ENCODE data around the gene GORAB. TPM values are rescaled to one million over a fixed set of nuclear protein-coding genes. Genes with fewer than 3 reads are reported as not detected.

The GORAB gene
- total RNA-seq, 6 experiments from 2014 or later = 4.3 to 9.8 (median 6.7) TPM

DNA sequence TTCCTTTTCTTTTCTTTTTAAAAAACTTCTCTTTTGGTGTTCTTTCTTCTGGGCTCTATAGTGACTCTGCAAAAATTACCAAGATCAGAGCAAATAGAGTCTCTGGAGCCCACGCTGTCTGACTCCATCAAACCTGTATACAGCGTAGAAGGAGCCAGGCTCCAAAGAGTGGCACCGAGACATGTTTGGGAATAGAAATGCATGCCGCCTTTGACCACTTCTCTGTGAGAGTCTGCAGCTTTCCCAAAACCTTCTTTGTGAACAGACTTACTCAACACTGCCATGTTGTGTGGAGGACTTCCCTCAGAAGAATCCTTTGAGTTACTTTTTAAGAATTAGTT lies 55.3 kb downstream of the GORAB start:
- no peak for DNase-seq
- Histone ChIP-seq H3K27ac (no peak overlapping the region), H3K4me3 (no peak overlapping the region), H3K9me3 (no peaks in the 10 kb centered on the region), H3K4me1 (no peaks in the 10 kb centered on the region), H3K36me3 (no peaks in the 10 kb centered on the region), H3K27me3 (no peaks in the 10 kb centered on the region)
- TF ChIP-seq POLR2A (IDR thresholded peaks at IDR 0.05) = no peak
- TF ChIP-seq, protein P1, sequence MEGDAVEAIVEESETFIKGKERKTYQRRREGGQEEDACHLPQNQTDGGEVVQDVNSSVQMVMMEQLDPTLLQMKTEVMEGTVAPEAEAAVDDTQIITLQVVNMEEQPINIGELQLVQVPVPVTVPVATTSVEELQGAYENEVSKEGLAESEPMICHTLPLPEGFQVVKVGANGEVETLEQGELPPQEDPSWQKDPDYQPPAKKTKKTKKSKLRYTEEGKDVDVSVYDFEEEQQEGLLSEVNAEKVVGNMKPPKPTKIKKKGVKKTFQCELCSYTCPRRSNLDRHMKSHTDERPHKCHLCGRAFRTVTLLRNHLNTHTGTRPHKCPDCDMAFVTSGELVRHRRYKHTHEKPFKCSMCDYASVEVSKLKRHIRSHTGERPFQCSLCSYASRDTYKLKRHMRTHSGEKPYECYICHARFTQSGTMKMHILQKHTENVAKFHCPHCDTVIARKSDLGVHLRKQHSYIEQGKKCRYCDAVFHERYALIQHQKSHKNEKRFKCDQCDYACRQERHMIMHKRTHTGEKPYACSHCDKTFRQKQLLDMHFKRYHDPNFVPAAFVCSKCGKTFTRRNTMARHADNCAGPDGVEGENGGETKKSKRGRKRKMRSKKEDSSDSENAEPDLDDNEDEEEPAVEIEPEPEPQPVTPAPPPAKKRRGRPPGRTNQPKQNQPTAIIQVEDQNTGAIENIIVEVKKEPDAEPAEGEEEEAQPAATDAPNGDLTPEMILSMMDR (IDR thresholded peaks at IDR 0.05) = no peak
- intact Hi-C loops (cut with DNase I) = no loop called here
- WGBS (ENCODE audit: insufficient coverage, low coverage, low lambda C conversion rate, missing lambda C conversion rate) = 83% methylated on average over 4 of the region's 4 CpGs
- no peak for ATAC-seq

DNA sequence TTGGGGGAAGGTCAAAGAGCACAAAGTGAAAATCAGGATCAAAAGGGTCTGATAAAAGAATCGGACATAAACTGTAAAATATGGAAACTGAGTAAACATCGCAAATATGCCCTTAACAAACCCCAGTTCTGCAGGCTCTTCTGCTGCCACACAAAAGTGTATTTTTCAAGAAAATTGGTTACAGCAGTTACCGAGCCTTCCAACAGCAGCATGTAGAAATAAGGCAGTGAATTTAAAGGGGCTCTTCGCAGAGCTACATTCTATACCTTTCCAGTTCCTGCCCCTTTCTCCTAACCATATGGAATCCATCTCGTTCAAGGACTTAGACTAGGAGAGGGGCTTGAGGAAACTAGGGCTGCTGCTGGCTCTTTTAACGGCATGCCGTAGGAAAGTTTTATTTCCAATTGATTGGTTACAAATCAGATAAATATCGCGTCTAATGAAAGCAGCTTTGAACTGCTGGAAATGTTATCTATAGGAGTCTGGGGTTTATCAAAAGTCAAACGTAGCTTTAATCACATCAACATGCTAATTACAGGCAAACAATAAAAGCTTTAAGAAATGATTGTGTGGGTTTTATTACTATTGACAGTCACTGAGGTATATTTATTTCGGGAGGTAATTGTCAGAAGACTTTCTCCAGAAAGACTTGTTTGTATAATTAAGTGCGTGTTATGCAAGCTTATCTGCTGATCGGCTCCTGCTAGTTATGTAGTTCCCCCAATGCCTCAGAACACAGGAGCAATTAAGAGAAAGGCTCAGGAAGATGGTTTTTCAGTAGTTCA lies 59.1 kb downstream of the GORAB start:
- intact Hi-C loops (cut with DNase I) = no loop called here
- 28% methylated on average over 13 of the region's 13 CpGs for WGBS (ENCODE audit: insufficient coverage, low coverage, low lambda C conversion rate, missing lambda C conversion rate)
- TF ChIP-seq, protein P1 (IDR thresholded peaks at IDR 0.05) = no peak
- no peak for TF ChIP-seq POLR2A (IDR thresholded peaks at IDR 0.05)
- H3K4me1 ChIP-seq = no peaks in the 10 kb centered on the region
- no peak overlapping the region for H3K27ac ChIP-seq
- no peak overlapping the region for H3K4me3 ChIP-seq
- DNase-seq (no peak), ATAC-seq (no peak)
- no peaks in the 10 kb centered on the region for H3K27me3 ChIP-seq
- H3K9me3 ChIP-seq = no peaks in the 10 kb centered on the region
- no peaks in the 10 kb centered on the region for H3K36me3 ChIP-seq

DNA sequence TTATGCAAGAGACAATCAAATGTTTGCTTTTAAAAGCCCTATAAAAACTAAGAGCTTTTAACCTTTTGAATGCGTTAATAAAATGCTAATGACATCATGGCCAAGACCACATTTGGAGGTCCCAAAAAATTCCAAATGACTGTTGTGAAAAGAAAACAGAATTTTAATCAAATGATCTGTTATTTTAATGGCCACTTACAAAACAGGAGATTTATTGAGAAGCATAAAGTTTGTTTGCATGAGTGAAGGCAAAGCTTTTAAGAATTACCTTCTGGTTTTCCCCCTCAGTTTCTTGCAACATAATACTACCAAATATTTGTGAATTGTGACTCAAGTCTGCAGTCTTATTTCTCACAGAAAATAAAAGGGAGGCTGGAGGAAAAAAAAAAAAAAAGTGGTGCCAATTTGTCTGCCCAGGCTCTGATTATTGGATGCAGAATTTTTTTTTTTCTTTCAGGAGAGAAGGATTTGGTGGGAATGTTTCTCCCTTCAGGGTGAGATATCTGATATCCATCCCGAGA lies 60.7 kb downstream of the GORAB start:
- ATAC-seq (no peak), DNase-seq (no peak)
- no peaks in the 10 kb centered on the region for H3K36me3 ChIP-seq
- no peaks in the 10 kb centered on the region for H3K4me1 ChIP-seq
- no peak for TF ChIP-seq POLR2A (IDR thresholded peaks at IDR 0.05)
- TF ChIP-seq, protein P1 (IDR thresholded peaks at IDR 0.05) = no peak
- no peaks in the 10 kb centered on the region for H3K27me3 ChIP-seq
- intact Hi-C loops (cut with DNase I) = no loop called here
- no peak overlapping the region for H3K4me3 ChIP-seq
- WGBS (ENCODE audit: insufficient coverage, low coverage, low lambda C conversion rate, missing lambda C conversion rate) = 81% methylated on average over 1 of the region's 2 CpGs
- no peaks in the 10 kb centered on the region for H3K9me3 ChIP-seq
- no peak overlapping the region for H3K27ac ChIP-seq

DNA sequence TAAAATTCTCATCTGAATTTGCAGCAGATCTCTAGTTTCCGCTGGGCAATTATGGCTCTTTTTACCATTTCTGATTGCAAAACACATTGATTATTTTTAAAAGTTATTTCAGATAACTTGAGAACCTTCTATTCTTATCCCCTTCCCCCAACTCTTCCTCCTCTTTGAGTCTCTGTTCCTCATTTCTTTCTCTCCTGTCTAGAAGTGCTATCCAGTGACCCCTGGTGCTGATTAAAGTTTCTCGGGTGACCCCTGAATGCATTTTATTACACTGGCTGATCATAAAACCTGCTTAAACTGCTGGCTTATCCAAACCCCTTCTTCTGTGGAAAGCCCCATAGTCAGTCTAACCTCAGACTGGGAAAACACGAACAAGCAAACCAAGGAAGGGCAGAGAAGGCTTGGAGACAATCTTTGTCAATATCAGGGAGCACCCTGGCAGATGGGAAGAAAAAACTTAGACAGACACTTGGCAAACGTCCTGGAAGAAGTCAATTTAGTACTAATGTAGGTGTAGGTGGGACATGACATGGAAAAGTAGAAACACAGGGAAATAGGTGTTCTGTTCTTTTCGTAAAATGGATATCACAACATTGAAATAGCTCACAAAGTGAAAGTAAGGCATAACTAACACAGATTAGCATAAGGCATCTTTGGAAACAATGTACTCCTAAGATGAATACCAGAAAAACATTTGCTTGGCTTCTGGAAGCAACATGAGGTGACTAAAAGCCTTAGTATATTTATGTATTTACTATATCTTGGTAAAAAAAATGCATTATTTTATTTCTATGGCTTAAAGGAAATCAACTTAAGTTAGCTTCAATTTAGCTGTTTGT lies 61.4 kb downstream of the GORAB start:
- no peak overlapping the region for H3K27ac ChIP-seq
- TF ChIP-seq POLR2A (IDR thresholded peaks at IDR 0.05) = no peak
- TF ChIP-seq, protein P1 (IDR thresholded peaks at IDR 0.05) = no peak
- no peaks in the 10 kb centered on the region for H3K9me3 ChIP-seq
- ATAC-seq (no peak), DNase-seq (no peak)
- no peak overlapping the region for H3K4me3 ChIP-seq
- 45% methylated on average over 5 of the region's 5 CpGs for WGBS (ENCODE audit: insufficient coverage, low coverage, low lambda C conversion rate, missing lambda C conversion rate)
- no peaks in the 10 kb centered on the region for H3K4me1 ChIP-seq
- no peaks in the 10 kb centered on the region for H3K36me3 ChIP-seq
- no peaks in the 10 kb centered on the region for H3K27me3 ChIP-seq
- intact Hi-C loops (cut with DNase I) = no loop called here
